Spinal cord (tissue), 10 donors: ENCODE results near the gene DCUN1D2. TPM values are rescaled to one million over a fixed set of nuclear protein-coding genes. Genes with fewer than 3 reads are reported as not detected.

ENCODE experiments used
- DNase-seq, 6 donors: peaks; one replicate each; pipeline versions ENCODE4 v3.0.0 to v3.0.0-alpha.2; 2013 to 2015; ENCODE audit warnings: low spot score in 6 of 6, low read depth in 4 of 6
- H3K27ac ChIP-seq: one replicate; pipeline ENCODE4 v1.5.1; 2013; ENCODE audit warnings: low read depth, low read length, control low read depth
- H3K27me3 ChIP-seq: one replicate; pipeline ENCODE4 v1.6.1; 2013; ENCODE audit warnings: low read length; ENCODE audit not compliant: control insufficient read depth, insufficient read depth
- H3K36me3 ChIP-seq: one replicate; pipeline ENCODE4 v1.6.1; 2013; ENCODE audit warnings: low read length; ENCODE audit not compliant: control insufficient read depth, insufficient read depth
- H3K4me1 ChIP-seq: one replicate; pipeline ENCODE4 v1.6.1; 2013; ENCODE audit warnings: low read length; ENCODE audit not compliant: control insufficient read depth, insufficient read depth
- H3K4me3 ChIP-seq: one replicate; pipeline ENCODE4 v1.5.1; 2013; ENCODE audit warnings: low read depth, low read length, control low read depth
- H3K9me3 ChIP-seq: one replicate; pipeline ENCODE4 v1.6.1; 2013; ENCODE audit warnings: low read length; ENCODE audit not compliant: control insufficient read depth, insufficient read depth
- WGBS: methylation state at CpG from one replicate; pipeline ENCODE4 v1.1.5; 2013; ENCODE audit warnings: missing lambda C conversion rate; ENCODE audit not compliant: insufficient coverage; 5-methylcytosine and 5-hydroxymethylcytosine counted together
- polyA plus RNA-seq, 2 donors: library from polyadenylated mRNA; unstranded; fragments of 120-200 nt; gene quantifications; one replicate each; pipeline ENCODE4 v1.2.1, GENCODE V29; 2013; ENCODE audit not compliant: insufficient read length in 2 of 2
- total RNA-seq, 2 donors: library from RNA; depleted of rRNA in 1 of 2; stranded (reverse); fragments of 120-200 nt in 1 of 2; fragments of >200 nt in 1 of 2; gene quantifications; one replicate each; pipeline versions ENCODE4 v1.2.3 to v1.2.4, GENCODE V29; 2013 to 2014
- donor health status: healthy.

DCUN1D2 gene
- total and polyA plus RNA-seq, 4 donors: 25.8 to 41.3 (median 33.1) TPM

DNA sequence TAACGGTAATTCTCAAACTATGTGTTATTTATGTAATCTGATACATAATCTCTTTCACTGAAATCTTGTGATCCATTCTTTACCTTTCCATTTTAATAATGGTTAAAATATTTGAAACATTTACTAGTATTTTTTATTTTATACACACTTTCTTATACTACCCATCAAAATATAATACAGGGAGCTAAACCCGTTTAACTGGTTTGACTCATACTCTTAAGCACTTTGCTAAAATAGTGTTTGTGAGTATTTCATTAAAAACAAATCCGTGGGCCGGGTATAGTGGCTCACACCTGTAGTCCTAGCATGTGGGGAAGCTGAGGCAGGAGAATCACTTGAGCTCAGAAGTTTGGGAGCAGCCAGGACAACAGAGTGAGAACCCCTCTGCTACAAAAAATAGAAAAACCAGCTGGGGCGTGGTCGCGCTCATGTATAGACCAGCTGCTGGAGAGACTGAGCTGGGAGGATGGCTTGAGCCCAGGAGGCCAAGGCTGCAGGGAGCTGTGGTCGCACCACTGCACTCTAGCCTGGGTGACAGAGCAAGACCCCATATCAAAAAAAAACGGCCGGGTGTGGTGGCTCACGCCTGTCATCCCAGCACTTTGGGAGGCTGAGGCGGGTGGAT, 43.8 kb upstream of the DCUN1D2 start:
- 97% methylated on average over 4 of the region's 12 CpGs for WGBS
- H3K27ac ChIP-seq: no peak overlapping the region
- H3K4me1 ChIP-seq: peaks cover 4% of the 10 kb centered on the region
- peaks cover 71% of the 10 kb centered on the region for H3K36me3 ChIP-seq
- no peaks in the 10 kb centered on the region for H3K27me3 ChIP-seq
- DNase-seq: no peak
- H3K4me3 ChIP-seq: no peak overlapping the region
- H3K9me3 ChIP-seq: no peaks in the 10 kb centered on the region

DNA sequence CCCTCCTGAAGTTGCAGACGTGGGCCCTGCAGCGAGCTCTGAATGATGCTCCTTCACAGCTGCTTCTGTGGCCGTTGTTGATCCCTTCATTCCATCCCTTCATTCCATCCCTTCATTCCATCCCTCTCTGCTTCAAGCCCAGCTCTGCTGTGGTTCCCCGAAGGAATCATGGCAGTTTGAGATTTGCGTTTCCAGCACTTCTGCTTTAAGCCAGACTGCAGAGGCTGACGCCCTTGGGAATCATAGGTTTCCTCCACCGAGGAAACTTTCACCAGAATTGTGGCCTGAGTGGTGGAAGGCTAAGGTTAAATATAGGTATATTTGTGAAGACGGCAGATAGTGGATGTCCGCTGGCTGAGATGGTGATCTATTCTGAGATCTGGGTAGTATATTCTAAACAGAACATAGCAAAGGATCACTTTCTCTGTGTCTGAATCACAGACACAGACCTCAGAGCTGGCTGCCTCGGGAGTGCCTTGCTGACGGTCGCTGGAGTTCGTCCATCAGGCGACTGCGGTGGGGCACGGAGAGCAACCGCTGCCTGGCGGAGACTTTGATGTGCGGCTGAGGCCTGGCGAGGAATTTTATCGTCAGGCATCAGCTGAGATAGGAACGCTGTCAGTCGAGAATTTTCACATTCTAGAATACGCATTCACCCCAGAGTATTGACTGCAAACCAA, 42.8 kb upstream of the DCUN1D2 start:
- Histone ChIP-seq H3K27me3 (no peaks in the 10 kb centered on the region), H3K4me1 (peaks cover 4% of the 10 kb centered on the region), H3K36me3 (peaks cover 68% of the 10 kb centered on the region), H3K4me3 (no peak overlapping the region), H3K9me3 (no peaks in the 10 kb centered on the region), H3K27ac (no peak overlapping the region)
- peak in 1 of 6 donors; percentile 16 for DNase-seq
- 83% methylated on average over 15 of the region's 24 CpGs for WGBS

DNA sequence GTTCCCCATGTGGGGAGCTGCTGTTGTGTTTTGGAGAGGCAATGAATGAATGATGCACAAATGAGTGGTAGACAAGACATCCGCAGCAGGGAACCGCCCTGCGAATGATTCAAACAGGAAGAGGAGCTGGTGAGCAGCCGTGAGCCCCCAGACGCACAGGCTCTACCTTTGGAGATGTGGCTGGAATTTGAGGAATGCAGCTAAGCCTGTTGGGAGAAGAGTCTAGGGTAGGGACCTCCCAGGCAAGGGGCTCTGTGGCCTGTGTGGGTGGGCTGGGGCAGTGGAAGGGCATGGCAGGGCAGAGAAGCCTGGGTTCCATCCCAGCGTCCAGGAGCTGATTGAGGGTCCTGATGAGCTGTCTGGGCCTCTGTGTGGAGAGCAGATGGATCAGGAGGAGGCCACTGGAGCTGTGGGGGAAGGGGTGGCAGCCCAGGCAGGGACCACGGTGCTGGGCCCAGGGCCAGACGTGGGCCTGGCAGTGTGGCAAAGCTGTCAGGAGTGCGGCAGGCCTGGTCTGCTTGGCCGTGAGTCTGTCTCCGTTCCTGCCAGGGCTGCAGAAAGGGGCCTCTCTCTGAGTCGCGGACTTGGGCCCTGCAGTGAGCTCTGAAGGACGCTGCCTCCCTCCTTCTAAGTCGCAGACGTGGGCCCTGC, 41.8 kb upstream of the DCUN1D2 start:
- Histone ChIP-seq H3K4me3 (no peak overlapping the region), H3K4me1 (peaks cover 4% of the 10 kb centered on the region), H3K27me3 (no peaks in the 10 kb centered on the region), H3K27ac (no peak overlapping the region), H3K9me3 (no peaks in the 10 kb centered on the region), H3K36me3 (peaks cover 66% of the 10 kb centered on the region)
- WGBS: 78% methylated on average over 15 of the region's 16 CpGs
- peak in 1 of 6 donors; percentile 51 for DNase-seq

DNA sequence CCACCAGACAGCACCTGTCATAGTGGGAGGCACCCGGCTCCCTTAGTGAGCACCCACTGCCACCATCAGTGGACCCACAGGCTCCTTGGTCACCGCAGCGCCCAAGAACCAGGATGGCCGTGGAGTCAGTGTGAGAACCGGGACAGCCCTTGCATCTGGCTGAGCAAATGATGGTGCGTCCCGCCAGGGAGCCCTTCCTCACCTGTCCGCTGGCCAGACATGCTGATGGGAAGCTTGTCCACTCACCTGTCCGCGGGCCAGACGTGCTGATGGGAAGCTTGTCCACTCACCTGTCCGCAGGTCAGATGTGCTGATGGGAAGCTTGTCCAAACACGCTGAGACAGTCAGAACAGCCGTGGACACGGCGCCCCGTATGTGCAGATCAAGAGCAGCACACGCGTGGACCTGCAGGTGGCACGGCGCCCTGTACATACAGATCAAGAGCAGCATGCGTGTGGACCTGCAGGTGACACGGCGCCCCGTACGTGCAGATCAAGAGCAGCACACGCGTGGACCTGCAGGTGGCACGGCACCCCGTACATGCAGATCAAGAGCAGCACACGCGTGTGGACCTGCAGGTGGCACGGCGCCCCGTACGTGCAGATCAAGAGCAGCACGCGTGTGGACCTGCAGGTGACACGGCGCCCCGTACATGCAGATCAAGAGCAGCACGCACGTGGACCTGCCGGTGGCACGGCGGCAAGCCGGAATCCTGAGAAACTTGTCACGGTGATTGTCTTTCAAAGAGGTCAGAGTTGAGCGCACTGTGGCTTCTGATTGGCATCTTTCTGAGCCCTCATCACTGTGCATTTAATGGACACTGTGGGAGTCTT, 40.7 kb upstream of the DCUN1D2 start:
- Histone ChIP-seq H3K27me3 (no peaks in the 10 kb centered on the region), H3K4me3 (no peak overlapping the region), H3K27ac (no peak overlapping the region), H3K36me3 (peaks cover 64% of the 10 kb centered on the region), H3K9me3 (no peaks in the 10 kb centered on the region), H3K4me1 (peaks cover 4% of the 10 kb centered on the region)
- WGBS: 98% methylated on average over 49 of the region's 49 CpGs
- no peak for DNase-seq

DNA sequence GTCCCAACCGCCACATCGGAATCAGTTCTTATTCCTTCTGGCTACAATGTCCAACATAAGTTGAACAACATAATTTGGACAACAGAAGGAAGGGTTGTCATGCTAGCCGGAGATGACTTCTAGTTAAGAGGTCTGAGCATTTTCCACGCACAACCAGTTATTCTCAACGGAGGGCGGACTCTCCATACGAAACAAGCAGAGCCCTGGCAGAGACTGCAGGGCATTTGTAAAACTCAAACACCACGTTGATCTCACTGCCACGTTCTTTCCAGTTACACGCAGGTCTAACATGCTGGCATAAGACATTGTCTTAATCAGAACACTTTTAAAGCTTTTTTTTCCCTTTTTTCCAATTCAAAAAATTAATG, 38.3 kb upstream of the DCUN1D2 start:
- Histone ChIP-seq H3K4me3 (no peak overlapping the region), H3K27ac (no peak overlapping the region), H3K9me3 (no peaks in the 10 kb centered on the region), H3K4me1 (peaks cover 4% of the 10 kb centered on the region), H3K27me3 (no peaks in the 10 kb centered on the region), H3K36me3 (peaks cover 60% of the 10 kb centered on the region)
- 88% methylated on average over 9 of the region's 10 CpGs for WGBS
- no peak for DNase-seq

DNA sequence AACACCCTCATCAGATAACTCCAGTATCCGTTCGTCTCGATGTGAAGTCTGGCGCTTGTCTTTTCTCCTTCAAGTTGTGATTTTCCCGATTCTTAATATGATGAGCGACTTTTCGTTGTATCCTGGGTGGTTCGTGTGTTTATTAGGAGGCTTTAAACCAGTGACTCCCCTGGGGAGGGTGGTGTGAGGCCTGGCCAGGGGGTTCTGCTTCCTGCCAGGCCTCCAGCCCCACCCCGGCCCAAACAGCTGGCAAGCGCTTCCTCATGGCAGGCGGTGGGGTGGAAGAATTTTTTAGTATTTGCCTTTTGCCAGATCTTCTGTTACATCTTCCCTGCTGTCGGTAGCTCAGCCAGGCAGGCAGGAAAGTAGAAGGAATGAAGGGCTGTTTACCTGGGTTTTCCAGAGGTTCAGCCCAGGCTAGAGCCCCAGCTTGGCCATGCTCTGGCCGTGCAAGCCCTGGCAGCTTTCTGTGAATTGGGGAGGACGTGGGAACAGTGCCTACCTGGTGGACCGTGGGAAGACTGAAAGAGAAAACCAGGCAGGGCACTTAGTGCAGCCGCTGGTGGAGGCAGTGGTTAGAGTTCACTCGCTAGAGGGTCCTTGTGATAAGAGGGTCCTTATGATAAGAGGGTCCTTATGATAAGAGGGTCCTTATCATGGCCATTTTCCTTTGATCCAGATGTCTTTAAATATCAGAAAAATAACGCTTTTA, 37.7 kb upstream of the DCUN1D2 start:
- H3K27ac ChIP-seq: no peak overlapping the region
- no peak for DNase-seq
- no peaks in the 10 kb centered on the region for H3K27me3 ChIP-seq
- H3K36me3 ChIP-seq: peaks cover 57% of the 10 kb centered on the region
- 84% methylated on average over 14 of the region's 18 CpGs for WGBS
- H3K4me1 ChIP-seq: peaks cover 4% of the 10 kb centered on the region
- H3K9me3 ChIP-seq: no peaks in the 10 kb centered on the region
- no peak overlapping the region for H3K4me3 ChIP-seq

DNA sequence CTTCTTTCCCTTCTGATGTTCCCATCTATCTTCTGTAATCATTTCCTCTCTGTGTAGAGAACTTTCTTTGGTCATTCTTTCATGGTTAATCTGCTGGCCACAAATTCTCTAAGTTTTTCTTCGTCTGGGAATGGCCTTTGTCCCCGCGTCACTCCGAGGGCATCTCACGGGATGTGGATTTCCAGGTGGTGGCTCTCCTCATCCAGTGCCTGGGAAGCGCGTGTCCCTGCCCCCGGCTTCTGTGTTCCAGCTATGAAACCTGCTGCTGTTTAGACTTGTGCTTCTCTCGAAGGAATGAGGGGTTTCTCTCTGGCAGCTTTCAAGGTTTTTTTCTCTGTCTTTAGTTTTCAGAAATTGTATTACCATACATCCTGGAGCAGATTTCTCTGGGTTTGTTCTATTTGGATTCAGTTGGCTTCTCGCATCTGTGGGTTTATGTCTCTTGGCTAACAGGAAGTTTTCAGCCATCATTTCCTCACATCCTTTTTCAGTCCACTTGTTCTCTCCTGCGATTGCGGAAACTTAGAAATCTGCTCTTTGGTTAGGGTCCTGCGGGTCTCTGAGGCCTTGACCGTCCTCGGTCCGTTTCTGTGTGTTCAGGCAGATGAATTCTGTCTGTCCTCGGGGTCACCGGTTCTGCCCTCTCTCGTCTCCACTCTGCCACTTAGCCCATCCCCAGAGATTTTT, 36.9 kb upstream of the DCUN1D2 start:
- H3K9me3 ChIP-seq: no peaks in the 10 kb centered on the region
- H3K4me1 ChIP-seq: peaks cover 4% of the 10 kb centered on the region
- H3K36me3 ChIP-seq: peaks cover 54% of the 10 kb centered on the region
- no peak for DNase-seq
- H3K4me3 ChIP-seq: no peak overlapping the region
- no peaks in the 10 kb centered on the region for H3K27me3 ChIP-seq
- H3K27ac ChIP-seq: no peak overlapping the region
- 90% methylated on average over 15 of the region's 19 CpGs for WGBS

DNA sequence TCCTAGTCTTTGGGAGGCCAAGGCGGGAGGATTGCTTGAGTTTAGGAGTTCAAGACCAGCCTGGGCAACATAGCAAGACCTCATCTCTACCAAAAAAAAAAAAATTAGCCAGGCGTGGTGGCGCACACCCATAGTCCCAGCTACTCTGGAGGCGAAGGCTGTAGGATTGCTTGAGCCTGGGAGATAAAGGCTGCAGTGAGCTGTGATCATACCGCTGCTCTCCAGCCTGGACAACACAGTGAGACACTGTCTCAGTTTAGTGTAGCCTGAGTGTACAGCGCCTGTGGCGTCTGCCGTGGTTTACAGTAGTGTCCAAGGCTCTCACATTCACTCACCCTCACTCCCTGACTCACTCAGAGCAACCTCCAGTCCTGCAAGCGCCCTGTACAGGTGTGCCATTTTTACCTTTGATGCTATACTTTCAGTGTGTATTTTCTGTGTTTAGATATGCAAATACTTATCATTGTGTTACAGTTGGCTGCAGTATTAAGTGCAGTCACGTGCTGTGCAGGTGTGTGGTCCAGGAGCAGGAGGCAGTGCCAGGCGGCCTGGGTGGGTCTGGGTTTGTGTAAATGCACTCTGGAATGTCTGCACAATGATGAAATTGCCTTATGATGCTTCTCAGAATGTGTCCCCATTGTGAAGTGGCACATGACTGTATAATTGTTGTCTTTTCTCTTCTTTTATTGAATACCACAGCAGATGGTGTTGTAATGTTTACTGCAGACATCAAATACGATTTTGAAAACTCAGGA, 36.1 kb upstream of the DCUN1D2 start:
- peak in 1 of 6 donors; percentile 35 for DNase-seq
- 93% methylated on average over 5 of the region's 12 CpGs for WGBS
- Histone ChIP-seq H3K36me3 (peaks cover 53% of the 10 kb centered on the region), H3K9me3 (no peaks in the 10 kb centered on the region), H3K4me1 (no peaks in the 10 kb centered on the region), H3K27ac (no peak overlapping the region), H3K4me3 (no peak overlapping the region), H3K27me3 (no peaks in the 10 kb centered on the region)
